Measurements from ENCODE around the gene DHX30.

DNA sequence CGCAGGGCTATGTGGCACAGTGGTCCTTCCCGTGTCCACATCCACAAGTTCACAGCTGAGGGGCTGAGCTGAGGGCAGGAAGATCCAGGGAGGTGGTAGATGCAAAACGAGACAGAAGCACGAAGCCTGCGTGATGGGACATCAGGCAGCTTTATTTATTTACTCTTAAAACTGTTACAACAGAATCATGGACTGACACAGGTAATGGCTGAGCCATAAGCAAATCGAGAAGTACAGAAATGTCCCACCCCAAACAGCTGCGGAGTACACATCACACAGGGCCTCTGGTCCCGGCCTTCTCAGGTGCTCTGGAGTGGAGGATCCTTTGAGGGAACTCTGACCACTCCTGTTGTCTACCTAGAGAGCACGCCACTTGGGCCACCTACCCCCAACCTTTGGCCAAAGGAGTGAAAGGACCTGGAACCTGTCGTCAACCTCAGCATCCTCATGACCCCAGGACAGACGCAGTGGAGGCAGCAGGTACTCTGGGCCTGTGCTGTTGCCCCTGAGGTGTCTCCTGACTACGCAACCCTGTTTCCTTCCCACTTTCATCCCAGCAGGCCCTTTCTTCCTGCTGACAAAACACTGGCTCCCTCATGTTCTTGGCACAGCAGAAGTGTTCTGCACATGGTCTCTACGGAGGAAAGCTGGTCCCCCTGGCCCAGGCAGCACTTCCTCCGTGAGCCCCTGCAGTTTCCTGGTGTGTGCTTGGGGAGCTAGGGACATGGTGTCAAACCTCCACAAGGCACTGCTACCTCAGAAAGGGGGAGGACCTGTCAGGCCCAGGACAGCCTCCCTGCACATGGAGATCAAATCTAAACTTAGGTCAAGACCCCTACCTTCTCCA is 47.8 kb downstream of the DHX30 start:
- TF ChIP-seq, protein P1, sequence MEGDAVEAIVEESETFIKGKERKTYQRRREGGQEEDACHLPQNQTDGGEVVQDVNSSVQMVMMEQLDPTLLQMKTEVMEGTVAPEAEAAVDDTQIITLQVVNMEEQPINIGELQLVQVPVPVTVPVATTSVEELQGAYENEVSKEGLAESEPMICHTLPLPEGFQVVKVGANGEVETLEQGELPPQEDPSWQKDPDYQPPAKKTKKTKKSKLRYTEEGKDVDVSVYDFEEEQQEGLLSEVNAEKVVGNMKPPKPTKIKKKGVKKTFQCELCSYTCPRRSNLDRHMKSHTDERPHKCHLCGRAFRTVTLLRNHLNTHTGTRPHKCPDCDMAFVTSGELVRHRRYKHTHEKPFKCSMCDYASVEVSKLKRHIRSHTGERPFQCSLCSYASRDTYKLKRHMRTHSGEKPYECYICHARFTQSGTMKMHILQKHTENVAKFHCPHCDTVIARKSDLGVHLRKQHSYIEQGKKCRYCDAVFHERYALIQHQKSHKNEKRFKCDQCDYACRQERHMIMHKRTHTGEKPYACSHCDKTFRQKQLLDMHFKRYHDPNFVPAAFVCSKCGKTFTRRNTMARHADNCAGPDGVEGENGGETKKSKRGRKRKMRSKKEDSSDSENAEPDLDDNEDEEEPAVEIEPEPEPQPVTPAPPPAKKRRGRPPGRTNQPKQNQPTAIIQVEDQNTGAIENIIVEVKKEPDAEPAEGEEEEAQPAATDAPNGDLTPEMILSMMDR (IDR thresholded peaks at IDR 0.05), result no peak
- TF ChIP-seq POLR2A (IDR thresholded peaks at IDR 0.05), result no peak

All from breast epithelium (tissue), 3 donors.